DMS114 treated with DMSO at 0.1 percent for 48 hours (cell line): Measurements from ENCODE around the gene IL1R2.

Source experiments
- DNase-seq: peaks from one replicate; lab custom pipeline; 2025; ENCODE audit not compliant: unreplicated experiment; lab: John Stamatoyannopoulos, UW

The IL1R2 gene

GRCh38 chr2:102018823-102019445 lies 27.2 kb downstream of the IL1R2 start:
- DNase-seq = no peak

- peak; percentile 64 for DNase-seq
These were observed 28.9 kb downstream of the IL1R2 start for GRCh38 chr2:102020596-102021170.

- no peak for DNase-seq
These were observed 30.0 kb downstream of the IL1R2 start for GRCh38 chr2:102021779-102022178.

- DNase-seq = no peak
These were observed 31.3 kb downstream of the IL1R2 start for GRCh38 chr2:102022884-102023539.

GRCh38 chr2:102024410-102024809 lies 32.6 kb downstream of the IL1R2 start:
- DNase-seq = no peak

- DNase-seq = no peak
These were observed 33.3 kb downstream of the IL1R2 start for GRCh38 chr2:102025016-102025501.

DNA sequence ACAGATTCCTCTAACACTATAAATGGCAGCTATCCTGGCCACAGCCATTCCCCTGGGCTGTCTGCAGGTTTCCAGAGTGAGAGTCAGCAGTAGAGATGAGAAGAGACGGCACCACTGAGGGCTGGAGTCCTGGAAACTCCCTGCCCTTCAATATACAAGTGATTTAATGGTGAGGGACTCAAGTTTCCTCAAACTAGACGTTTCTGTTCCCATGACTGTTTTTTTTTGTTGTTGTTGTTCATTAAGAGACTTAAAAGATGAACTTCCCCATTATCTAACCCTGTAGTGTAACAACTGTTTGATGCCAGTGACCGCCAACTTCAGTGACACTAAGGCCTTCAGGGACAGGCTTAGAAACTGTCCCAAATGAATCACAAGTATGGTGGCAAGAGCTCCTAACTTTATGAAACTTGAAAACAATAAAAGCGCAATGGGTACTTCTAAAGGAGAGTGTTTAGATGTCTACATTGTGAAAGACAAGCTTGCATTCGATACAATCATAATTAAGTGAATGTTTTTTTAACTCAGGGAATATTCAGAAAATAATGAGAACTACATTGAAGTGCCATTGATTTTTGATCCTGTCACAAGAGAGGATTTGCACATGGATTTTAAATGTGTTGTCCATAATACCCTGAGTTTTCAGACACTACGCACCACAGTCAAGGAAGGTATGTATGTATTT lies 34.0 kb downstream of the IL1R2 start:
- no peak for DNase-seq

DNA sequence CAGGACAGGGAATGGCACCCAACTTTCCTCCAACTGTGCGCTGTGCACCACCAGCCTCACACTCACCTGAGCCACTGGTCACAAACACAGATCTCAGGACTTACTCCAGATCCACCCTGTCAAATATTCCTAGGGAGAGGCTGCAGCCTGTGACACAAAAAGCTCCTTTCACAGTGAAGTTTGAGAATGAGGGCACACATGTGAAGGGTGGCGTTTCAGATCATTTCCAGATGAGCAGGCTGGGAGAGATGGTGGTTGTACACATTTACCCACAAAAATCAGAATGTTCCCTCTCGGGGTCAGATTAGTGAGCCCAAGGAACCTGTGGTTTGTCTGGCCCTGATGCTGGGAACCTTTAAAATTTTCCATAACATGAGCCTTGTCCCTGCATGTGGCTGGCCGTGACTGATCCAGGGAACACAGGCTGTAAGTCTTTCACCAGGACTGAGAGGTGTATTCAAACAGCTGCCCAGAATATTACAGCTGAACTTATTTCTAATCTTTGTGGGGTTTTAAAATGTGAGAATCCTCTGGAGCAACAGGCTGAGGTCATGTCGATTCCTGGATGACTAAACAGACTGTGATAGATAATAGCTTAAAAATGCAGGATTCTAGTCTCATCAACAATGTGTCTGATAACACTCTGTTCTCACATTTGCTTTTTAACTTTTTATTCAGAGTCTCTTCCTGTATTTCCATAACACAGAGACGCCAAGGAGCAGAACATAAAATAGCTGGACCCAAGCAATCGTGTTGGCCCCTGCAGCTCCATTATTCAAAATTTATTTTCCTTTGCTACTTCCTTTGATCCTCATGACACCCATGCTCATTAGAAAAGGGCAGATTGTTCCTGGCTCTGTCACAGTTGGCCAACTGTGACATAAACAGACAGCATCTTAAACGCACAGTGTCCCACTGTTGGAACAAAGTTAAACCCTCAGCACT lies 35.5 kb downstream of the IL1R2 start:
- no peak for DNase-seq

DNA sequence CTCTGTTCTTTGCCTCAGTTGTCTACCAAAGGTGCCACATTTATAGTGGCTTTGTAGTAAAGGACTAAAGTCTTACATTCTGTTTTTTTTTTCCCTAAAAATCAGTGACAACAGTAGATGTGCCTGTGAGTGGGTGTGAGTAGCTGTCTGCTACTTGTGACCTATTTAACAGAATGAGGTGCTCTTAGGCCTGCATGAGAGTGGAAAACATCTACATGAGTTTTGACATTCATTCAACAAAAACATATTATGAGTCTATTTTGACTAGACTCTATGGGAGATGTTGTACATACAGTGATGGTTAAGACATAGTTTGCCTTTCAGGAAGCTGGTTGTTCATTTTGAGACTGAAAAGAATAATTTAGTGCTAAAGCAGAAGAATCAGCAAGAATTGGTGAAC lies 36.7 kb downstream of the IL1R2 start:
- DNase-seq = no peak

DNA sequence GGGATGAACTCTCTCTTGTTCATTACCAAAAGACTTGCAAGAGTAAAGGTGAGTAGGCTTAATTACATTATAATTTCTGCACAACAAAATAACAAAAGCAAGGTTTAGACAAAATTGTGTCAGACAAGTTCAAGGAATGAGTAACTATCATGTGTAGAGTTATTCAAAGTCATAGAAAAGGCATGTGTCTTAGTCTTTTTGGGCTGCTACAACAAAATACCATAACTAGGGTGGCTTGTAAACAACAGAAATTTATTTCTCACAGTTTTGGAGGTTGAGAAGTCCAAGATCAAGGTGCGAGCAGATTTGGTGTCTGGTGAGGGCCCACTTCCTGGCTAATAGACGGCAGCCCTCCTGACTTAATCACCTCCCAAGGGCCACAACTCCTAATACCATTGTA lies 37.6 kb downstream of the IL1R2 start:
- no peak for DNase-seq

DNA sequence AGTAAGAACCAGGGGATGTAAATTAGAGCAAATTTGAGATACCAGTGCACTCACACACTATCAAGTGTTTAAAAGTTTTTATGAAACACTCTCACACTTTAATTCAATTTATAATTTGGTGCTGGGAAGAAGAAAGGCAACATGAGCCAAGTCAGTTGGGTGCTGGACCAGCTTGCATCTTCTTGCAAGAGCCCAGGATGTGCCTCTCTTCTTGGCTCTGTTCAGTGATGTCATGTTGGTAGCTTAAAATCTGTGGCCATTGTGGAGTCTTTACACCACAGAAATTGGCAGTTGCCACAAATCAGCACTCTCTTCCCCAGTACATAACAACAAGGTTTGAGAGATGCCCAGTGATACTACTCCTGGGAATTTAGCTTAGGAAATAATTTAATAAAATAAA lies 38.2 kb downstream of the IL1R2 start:
- DNase-seq = no peak

DNA sequence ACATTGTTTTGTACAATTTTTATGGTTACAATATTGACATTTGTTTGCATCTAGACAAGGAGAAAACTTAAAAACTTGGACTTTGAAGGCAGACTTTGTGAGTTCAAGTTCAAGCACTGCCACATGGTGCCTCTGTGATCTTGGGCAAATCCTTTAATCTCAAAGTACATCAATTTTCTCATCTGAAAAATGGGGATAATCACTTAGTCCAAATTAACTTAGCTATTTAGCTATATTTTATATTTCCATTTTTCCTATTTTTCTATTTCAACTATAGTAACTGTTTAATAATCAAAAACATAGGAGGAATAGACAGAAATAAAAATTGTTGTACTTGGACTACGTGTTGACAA lies 38.7 kb downstream of the IL1R2 start:
- no peak for DNase-seq

- no peak for DNase-seq
These were observed 39.2 kb downstream of the IL1R2 start for GRCh38 chr2:102030855-102031527.

DNA sequence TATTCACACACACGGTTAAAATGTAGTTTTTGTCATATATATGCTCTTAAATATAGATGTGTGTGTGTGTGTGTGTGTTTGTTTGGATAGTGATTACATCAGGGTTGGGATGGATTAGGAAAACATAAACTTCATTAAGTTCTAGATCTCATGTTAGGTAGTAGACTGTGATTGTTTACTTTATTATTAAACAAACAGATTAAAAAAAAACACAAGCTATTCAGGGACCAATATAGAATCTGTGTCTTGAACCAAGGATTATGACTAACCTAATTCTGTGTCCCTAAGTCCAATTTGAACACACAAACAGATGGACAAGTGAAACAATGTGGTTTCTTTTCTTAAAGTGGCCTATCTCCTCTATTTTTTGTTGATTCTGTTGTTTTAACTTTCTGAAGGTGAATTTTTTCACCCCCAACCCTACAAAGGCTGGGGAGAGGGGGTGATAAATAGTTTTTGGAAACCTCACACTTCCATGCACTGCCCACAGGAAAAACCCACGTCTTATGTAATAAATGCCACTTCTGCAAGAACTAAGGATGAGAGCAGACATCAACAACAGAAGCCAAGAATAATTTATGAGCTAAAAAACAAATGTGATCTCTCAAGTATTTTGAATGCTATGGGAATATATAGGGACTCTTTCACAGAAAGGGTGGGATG lies 40.7 kb downstream of the IL1R2 start:
- DNase-seq = no peak

DNA sequence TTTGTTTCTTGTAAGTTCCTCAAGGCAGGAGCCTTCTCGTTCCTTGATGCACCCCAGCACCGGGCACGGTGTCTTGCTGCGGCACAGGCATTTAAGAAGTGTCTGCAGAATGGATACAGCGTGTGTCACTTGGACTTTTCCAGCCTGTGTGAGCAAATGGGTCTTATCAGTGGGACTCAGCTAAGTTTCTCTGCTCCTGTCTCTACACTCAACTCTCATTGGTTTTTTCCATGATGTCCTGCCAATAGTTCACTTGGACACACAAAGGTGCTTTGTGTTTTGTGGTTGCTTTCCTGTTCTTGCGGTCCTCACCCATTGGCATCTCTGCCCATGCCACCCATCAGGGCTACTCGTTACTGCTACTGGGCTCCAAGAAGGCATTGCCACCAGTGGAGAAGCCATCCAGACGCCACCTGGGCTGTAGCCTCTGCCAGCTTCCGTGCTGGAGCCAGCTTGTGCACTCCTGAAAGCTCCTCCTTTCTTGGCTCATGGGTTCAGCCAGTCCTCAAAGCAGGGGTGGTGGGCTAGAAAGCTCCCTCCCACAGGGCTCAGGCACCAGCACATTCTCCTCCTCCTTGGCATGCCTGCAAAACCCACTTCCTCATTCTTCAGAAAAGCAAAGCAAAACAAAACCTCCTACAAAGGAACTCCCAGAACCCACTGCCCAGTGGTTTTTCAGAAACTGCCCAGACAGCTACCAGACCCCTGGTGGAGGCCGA lies 41.4 kb downstream of the IL1R2 start:
- no peak for DNase-seq

GRCh38 chr2:102033750-102034682 lies 42.3 kb downstream of the IL1R2 start:
- no peak for DNase-seq

DNA sequence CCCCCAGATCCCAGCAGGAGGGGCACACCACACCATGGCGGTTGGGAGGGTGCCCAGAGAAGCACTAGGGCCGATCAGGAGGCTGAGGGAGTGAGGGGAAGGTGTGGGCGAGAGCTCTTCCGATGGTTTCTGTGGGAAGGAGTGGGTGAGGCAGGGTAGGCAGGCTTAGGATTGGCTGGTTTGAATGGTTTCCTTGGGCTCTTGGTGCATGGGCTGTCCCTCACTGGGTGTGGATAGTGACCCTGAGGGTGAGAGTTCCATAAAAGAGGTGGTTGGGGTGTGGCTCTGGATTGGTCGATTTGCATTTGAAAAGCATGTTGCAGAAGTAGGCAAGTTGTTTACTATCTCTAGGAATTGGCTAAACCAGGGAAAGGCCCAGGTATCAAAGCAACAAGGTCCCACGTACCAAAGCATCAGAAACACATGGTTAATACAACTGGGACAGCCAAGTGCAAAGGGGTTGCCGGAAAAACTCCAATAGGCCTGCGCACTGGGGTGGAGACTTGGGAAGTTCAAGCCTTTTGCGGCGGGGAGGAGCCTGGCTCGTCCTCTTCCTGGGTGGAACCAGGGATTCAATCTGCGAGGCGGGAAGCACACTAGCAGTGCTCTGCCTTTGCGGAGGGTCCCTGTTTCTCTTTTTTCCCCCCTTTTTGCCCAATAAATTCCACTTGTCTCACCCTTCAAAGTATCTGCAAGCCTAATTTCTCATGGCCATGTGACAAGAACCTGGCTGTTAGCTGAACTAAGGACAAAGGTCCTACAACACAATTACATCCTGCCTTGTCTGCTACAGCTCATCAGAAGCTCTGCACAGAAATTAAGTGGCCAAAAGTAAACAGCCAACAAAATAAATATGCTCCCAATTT lies 43.2 kb downstream of the IL1R2 start:
- DNase-seq = no peak
